ENCODE data around the gene SLC37A3. TPM values are rescaled to one million over a fixed set of nuclear protein-coding genes. Genes with fewer than 3 reads are reported as not detected.
A peak's percentile ranks its signal among the peaks of the same experiment; 100 is the strongest.
"Not testable (repeated sequence)": the region's sequence is repeated elsewhere in the genome, so short reads cannot be mapped to it uniquely, and the experiment has no call there.

Gene SLC37A3
- total and polyA plus RNA-seq, 2 donors from 2014 or later, result 19.5 to 50.3 TPM

GRCh38 chr7:140416560-140416959 is 18.2 kb upstream of the SLC37A3 start:
- Histone ChIP-seq H3K27me3 (ENCODE audit: control insufficient read depth, insufficient read depth, low read length) (no peaks in the 10 kb centered on the region), H3K27ac (ENCODE audit: low read depth in 2 of 2, low read length in 2 of 2) (no peak overlapping the region), H3K9me3 (ENCODE audit: control insufficient read depth in 2 of 3, insufficient read depth in 1 of 3, low read length in 3 of 3) (no peaks in the 10 kb centered on the region), H3K4me1 (ENCODE audit: control insufficient read depth in 2 of 3, insufficient read depth in 2 of 3, low read depth in 1 of 3, low read length in 3 of 3) (no peaks in the 10 kb centered on the region), H3K4me3 (ENCODE audit: low read length in 3 of 3) (no peak overlapping the region), H3K36me3 (ENCODE audit: control insufficient read depth in 2 of 3, insufficient read depth in 3 of 3, low read length in 3 of 3) (peaks cover 0 to 5% (median 2%) of the 10 kb centered on the region in 3 donors), H3K9ac (ENCODE audit: low read length in 3 of 3) (no peak overlapping the region)
- FAIRE-seq (no peak), DNase-seq (no peak)
- TF ChIP-seq, protein P1, sequence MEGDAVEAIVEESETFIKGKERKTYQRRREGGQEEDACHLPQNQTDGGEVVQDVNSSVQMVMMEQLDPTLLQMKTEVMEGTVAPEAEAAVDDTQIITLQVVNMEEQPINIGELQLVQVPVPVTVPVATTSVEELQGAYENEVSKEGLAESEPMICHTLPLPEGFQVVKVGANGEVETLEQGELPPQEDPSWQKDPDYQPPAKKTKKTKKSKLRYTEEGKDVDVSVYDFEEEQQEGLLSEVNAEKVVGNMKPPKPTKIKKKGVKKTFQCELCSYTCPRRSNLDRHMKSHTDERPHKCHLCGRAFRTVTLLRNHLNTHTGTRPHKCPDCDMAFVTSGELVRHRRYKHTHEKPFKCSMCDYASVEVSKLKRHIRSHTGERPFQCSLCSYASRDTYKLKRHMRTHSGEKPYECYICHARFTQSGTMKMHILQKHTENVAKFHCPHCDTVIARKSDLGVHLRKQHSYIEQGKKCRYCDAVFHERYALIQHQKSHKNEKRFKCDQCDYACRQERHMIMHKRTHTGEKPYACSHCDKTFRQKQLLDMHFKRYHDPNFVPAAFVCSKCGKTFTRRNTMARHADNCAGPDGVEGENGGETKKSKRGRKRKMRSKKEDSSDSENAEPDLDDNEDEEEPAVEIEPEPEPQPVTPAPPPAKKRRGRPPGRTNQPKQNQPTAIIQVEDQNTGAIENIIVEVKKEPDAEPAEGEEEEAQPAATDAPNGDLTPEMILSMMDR (IDR thresholded peaks at IDR 0.05; ENCODE audit: borderline replicate concordance, extremely low read depth, insufficient read depth), result no peak
- intact Hi-C loops (cut with DNase I), result no loop called here

GRCh38 chr7:140415816-140416215 is 17.5 kb upstream of the SLC37A3 start:
- H3K36me3 ChIP-seq (ENCODE audit: control insufficient read depth in 2 of 3, insufficient read depth in 3 of 3, low read length in 3 of 3); H3K4me3 ChIP-seq (ENCODE audit: low read length in 3 of 3); intact Hi-C loops (cut with DNase I); H3K9ac ChIP-seq (ENCODE audit: low read length in 3 of 3); H3K27me3 ChIP-seq (ENCODE audit: control insufficient read depth, insufficient read depth, low read length); DNase-seq; H3K9me3 ChIP-seq (ENCODE audit: control insufficient read depth in 2 of 3, insufficient read depth in 1 of 3, low read length in 3 of 3); H3K27ac ChIP-seq (ENCODE audit: low read depth in 2 of 2, low read length in 2 of 2); FAIRE-seq; H3K4me1 ChIP-seq (ENCODE audit: control insufficient read depth in 2 of 3, insufficient read depth in 2 of 3, low read depth in 1 of 3, low read length in 3 of 3): not testable (repeated sequence)

GRCh38 chr7:140415361-140415760 is 17.0 kb upstream of the SLC37A3 start:
- no peaks in the 10 kb centered on the region for H3K9me3 ChIP-seq (ENCODE audit: control insufficient read depth in 2 of 3, insufficient read depth in 1 of 3, low read length in 3 of 3)
- no peak for FAIRE-seq
- H3K4me3 ChIP-seq (ENCODE audit: low read length in 3 of 3), result no peak overlapping the region
- H3K36me3 ChIP-seq (ENCODE audit: control insufficient read depth in 2 of 3, insufficient read depth in 3 of 3, low read length in 3 of 3), result peaks cover 0 to 5% (median 2%) of the 10 kb centered on the region in 3 donors
- intact Hi-C loops (cut with DNase I), result no loop called here
- H3K27ac ChIP-seq (ENCODE audit: low read depth in 2 of 2, low read length in 2 of 2), result no peak overlapping the region
- TF ChIP-seq, protein P1 (IDR thresholded peaks at IDR 0.05; ENCODE audit: borderline replicate concordance, extremely low read depth, insufficient read depth), result no peak
- H3K4me1 ChIP-seq (ENCODE audit: control insufficient read depth in 2 of 3, insufficient read depth in 2 of 3, low read depth in 1 of 3, low read length in 3 of 3), result no peaks in the 10 kb centered on the region
- H3K27me3 ChIP-seq (ENCODE audit: control insufficient read depth, insufficient read depth, low read length), result no peaks in the 10 kb centered on the region
- H3K9ac ChIP-seq (ENCODE audit: low read length in 3 of 3), result no peak overlapping the region
- DNase-seq, result no peak

DNA sequence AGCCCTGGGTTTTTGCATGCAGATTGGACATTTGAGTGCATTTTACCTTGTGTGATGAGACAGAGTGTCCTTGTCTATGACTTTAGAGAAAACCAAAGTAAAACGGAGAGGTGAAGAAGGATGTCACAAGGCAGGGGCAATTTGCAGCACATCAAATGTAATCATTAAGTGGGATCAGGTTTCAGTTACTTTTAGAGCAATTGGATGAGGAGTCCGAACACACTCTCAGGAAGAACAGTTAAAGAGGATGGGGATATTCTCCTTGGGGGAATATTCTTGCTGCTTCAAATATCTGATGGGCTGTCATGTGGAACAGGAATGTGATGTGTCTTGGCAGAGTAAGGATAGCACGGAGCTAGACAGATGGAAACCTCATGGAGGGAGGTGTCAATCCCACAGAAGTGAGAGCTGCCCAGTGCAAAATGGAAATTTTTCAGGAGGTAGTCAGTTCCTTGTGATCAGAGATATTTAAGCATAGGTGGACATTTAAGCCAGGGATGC is 6.3 kb upstream of the SLC37A3 start:
- FAIRE-seq (no peak), DNase-seq (peak in 4 of 5 donors; percentile 29 to 85 (median 62))
- no peaks in the 10 kb centered on the region for H3K36me3 ChIP-seq (ENCODE audit: control insufficient read depth in 2 of 3, insufficient read depth in 3 of 3, low read length in 3 of 3)
- no peaks in the 10 kb centered on the region for H3K9me3 ChIP-seq (ENCODE audit: control insufficient read depth in 2 of 3, insufficient read depth in 1 of 3, low read length in 3 of 3)
- TF ChIP-seq, protein P1 (IDR thresholded peaks at IDR 0.05; ENCODE audit: borderline replicate concordance, extremely low read depth, insufficient read depth), result no peak
- H3K9ac ChIP-seq (ENCODE audit: low read length in 3 of 3), result peak overlapping the region in 2 of 3 donors; percentile 28 to 59
- no peaks in the 10 kb centered on the region for H3K27me3 ChIP-seq (ENCODE audit: control insufficient read depth, insufficient read depth, low read length)
- H3K4me3 ChIP-seq (ENCODE audit: low read length in 3 of 3), result peak overlapping the region; percentile 69 to 75 (median 70)
- intact Hi-C loops (cut with DNase I), result no loop called here
- H3K4me1 ChIP-seq (ENCODE audit: control insufficient read depth in 2 of 3, insufficient read depth in 2 of 3, low read depth in 1 of 3, low read length in 3 of 3), result peaks cover 0 to 4% (median 2%) of the 10 kb centered on the region in 3 donors
- H3K27ac ChIP-seq (ENCODE audit: low read depth in 2 of 2, low read length in 2 of 2), result peak overlapping the region; percentile 20 to 73
